HepG2 (cell line): ENCODE results near the gene CARD19. TPM values are rescaled to one million over a fixed set of nuclear protein-coding genes. Genes with fewer than 3 reads are reported as not detected.
A peak's percentile ranks its signal among the peaks of the same experiment; 100 is the strongest.

Source experiments
- EP300 ChIP-seq, 3 experiments: sonication (generic) in 1 of 3; formaldehyde crosslinking in 1 of 3; IDR thresholded peaks; 2 replicates each; pipeline versions ENCODE4 v1.5.1 to v1.6.1; 2011 to 2020; ENCODE audit warnings: low read depth in 2 of 3, low read length in 2 of 3, borderline replicate concordance in 1 of 3, improper control_type of control experiment in 1 of 3, mild to moderate bottlenecking in 1 of 3, missing genetic modification reagents in 1 of 3, moderate library complexity in 1 of 3
- ERF ChIP-seq: IDR thresholded peaks from 2 replicates; pipeline ENCODE4 v1.6.1; 2018; ENCODE audit warnings: missing biosample characterization, missing genetic modification reagents
- FOXA1 ChIP-seq, 2 experiments: fragments of 450-650 bp in 1 of 2; sonication (generic) in 1 of 2; formaldehyde crosslinking in 1 of 2; IDR thresholded peaks; 2 replicates each; pipeline versions ENCODE4 v1.4.0 to v1.6.1; 2016 to 2020; ENCODE audit warnings: missing genetic modification reagents in 1 of 2
- FOXA3 ChIP-seq: IDR thresholded peaks from 2 replicates; pipeline ENCODE4 v1.6.1; 2016; ENCODE audit warnings: missing genetic modification reagents, missing compliant biosample characterization
- FOXP1 ChIP-seq, 2 experiments: fragments of 450-650 bp in 1 of 2; IDR thresholded peaks; 2 replicates each; pipeline ENCODE4 v1.6.1; 2017 to 2018; ENCODE audit warnings: antibody characterized with exemption in 1 of 2
- LCORL ChIP-seq, 2 experiments: fragments of 450-650 bp in 1 of 2; sonication (generic) in 1 of 2; formaldehyde crosslinking in 1 of 2; IDR thresholded peaks; 2 replicates each; pipeline versions ENCODE4 v1.5.0 to v1.6.1; 2017 to 2020; ENCODE audit warnings: antibody characterized with exemption in 1 of 2, missing genetic modification reagents in 1 of 2
- MAZ ChIP-seq, 2 experiments: sonication (generic) in 1 of 2; formaldehyde crosslinking in 1 of 2; IDR thresholded peaks; 2 replicates each; pipeline versions ENCODE4 v1.5.0 to v1.6.1; 2012 to 2020; ENCODE audit warnings: low read depth in 2 of 2, mild to moderate bottlenecking in 2 of 2, borderline replicate concordance in 1 of 2, improper control_type of control experiment in 1 of 2, low read length in 1 of 2, missing genetic modification reagents in 1 of 2, moderate library complexity in 1 of 2
- PHF21A ChIP-seq: sonication (generic); formaldehyde crosslinking; IDR thresholded peaks from 2 replicates; pipeline ENCODE4 v1.5.0; 2020; ENCODE audit warnings: mild to moderate bottlenecking, missing genetic modification reagents
- PRPF4 ChIP-seq: fragments of 200-400 bp; formaldehyde crosslinking; IDR thresholded peaks from 2 replicates; pipeline ENCODE4 v1.6.1; 2016; ENCODE audit warnings: low read length, low read depth; ENCODE audit not compliant: poor library complexity, severe bottlenecking
- RCOR2 ChIP-seq: IDR thresholded peaks from 2 replicates; pipeline ENCODE4 v1.6.1; 2016; ENCODE audit warnings: missing biosample characterization, missing genetic modification reagents
- SATB2 ChIP-seq: sonication (generic); formaldehyde crosslinking; IDR thresholded peaks from 2 replicates; pipeline ENCODE4 v1.5.0; 2020; ENCODE audit warnings: missing genetic modification reagents
- SMAD9 ChIP-seq: sonication (generic); formaldehyde crosslinking; IDR thresholded peaks from 2 replicates; pipeline ENCODE4 v1.5.1; 2020; ENCODE audit warnings: mild to moderate bottlenecking, missing genetic modification reagents
- ZBTB20 ChIP-seq: sonication (generic); formaldehyde crosslinking; IDR thresholded peaks from 2 replicates; pipeline ENCODE4 v1.8.1; 2023; ENCODE audit warnings: missing genetic modification reagents, low read depth, mild to moderate bottlenecking, borderline replicate concordance
- ZNF264 ChIP-seq: sonication (generic); formaldehyde crosslinking; IDR thresholded peaks from 2 replicates; pipeline ENCODE4 v1.4.0; 2020; ENCODE audit warnings: missing genetic modification reagents
- ZNF331 ChIP-seq: sonication (generic); formaldehyde crosslinking; IDR thresholded peaks from 2 replicates; pipeline ENCODE4 v1.4.0; 2020; ENCODE audit warnings: missing genetic modification reagents
- ZNF430 ChIP-seq: sonication (generic); formaldehyde crosslinking; IDR thresholded peaks from 2 replicates; pipeline ENCODE4 v1.9.0; 2021; ENCODE audit warnings: mild to moderate bottlenecking, missing genetic modification reagents
- ZNF7 ChIP-seq: IDR thresholded peaks from 2 replicates; pipeline ENCODE4 v1.6.1; 2016; ENCODE audit warnings: missing biosample characterization, missing genetic modification reagents
- polyA plus RNA-seq, 8 experiments: library from polyadenylated mRNA; depleted of rRNA in 3 of 8; stranded (reverse) in 7 of 8; unstranded in 1 of 8; fragments of >200 nt; fragmentation: Illumina TruSeq in 4 of 8; extraction: Trizol in 4 of 8; gene quantifications; 2 replicates each; pipeline versions ENCODE4 v1.2.1 to v1.2.3, GENCODE V29; 2011 to 2016; ENCODE audit warnings: low read depth in 4 of 8, missing spikeins in 1 of 8, mixed read lengths in 1 of 8; ENCODE audit not compliant: insufficient read depth in 1 of 8
- total RNA-seq, 5 experiments: library from RNA; depleted of rRNA; stranded (reverse); fragments of >200 nt; fragmentation: Illumina TruSeq; extraction: Trizol; gene quantifications; 2 replicates each; pipeline ENCODE4 v1.2.3, GENCODE V29; 2016; ENCODE audit warnings: low read depth in 1 of 5
- TF ChIP-seq, protein P1 (sequence below): sonication (generic); formaldehyde crosslinking; IDR thresholded peaks from 2 replicates; pipeline ENCODE4 v1.8.0; 2022; ENCODE audit warnings: missing genetic modification reagents, mild to moderate bottlenecking, moderate library complexity, borderline replicate concordance
- TF ChIP-seq, protein P2 (sequence below): IDR thresholded peaks from 2 replicates; pipeline ENCODE4 v1.6.1; 2016; ENCODE audit warnings: low read depth, control low read depth
- TF ChIP-seq, protein P3 (sequence below): sonication (generic); formaldehyde crosslinking; IDR thresholded peaks from 2 replicates; pipeline ENCODE4 v1.8.1; 2023; ENCODE audit warnings: mild to moderate bottlenecking, missing genetic modification reagents
- TF ChIP-seq, protein P4 (sequence below): sonication (generic); formaldehyde crosslinking; IDR thresholded peaks from 2 replicates; pipeline ENCODE4 v1.4.0; 2020; ENCODE audit warnings: missing genetic modification reagents

CARD19 gene
- total and polyA plus RNA-seq, 2 of the 13 experiments (the other 11 are each of a cell fraction or from before 2014, with no cell fraction given) = 18.4 to 47.2 TPM

DNA sequence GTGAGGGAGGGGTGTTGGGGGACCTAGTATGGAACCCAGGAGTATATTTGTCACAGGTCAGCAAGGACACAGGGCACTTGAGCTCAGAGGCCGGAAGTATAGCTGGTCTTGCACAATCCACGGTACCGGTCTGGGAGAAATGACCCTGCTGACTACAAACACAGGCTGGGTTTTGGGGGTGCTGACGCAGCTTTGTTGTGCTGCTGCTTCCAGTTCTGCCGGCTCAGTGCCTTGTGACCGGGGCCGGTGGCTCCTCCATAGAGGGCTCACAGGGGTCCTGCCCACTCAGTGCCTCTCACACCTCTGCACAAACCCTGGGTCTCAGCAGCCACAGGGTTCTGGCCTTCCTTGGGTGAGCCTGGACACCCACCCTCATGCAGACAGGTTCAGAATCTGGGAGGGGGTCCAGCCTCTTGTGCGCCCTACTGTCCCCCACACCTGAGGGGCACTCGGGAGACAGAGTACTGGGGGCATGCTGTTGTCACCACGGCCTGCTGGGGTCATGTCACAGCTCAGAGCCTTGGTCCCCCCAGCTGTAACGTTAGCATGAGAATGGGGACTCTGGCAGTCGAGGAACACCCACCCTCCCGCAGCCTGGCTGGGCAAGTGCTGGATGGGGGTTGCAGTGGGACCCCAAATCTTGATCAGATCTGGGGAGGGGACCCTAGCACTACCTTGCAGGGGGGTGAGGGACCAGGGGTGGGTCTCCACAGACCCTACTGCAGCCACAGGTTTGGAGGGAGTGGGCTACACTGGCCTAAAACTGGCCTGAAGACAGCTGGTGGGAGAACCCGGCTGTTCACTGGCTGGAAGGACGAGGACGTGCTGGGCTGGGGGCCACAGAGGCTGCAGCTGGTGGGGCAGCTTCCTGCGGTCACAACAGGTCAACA is 20.3 kb downstream of the CARD19 start (continued):
- peak; percentile 67; the same call in 1 of the 2 replicates for TF ChIP-seq ZNF331 (CRISPR knock-in tag)
- no peak for TF ChIP-seq FOXA1 (IDR thresholded peaks at IDR 0.05)
- no peak for TF ChIP-seq FOXA1 (CRISPR knock-in tag; IDR thresholded peaks at IDR 0.05)
- peak; percentile 44; the same call in 1 of the 2 replicates for TF ChIP-seq ZNF430 (CRISPR knock-in tag)
- TF ChIP-seq MAZ (IDR thresholded peaks at IDR 0.05; ENCODE audit: borderline replicate concordance, low read depth, low read length) = peak; percentile 26; the same call in 1 of the 2 replicates
- peak; percentile 42; the same call in 1 of the 2 replicates for TF ChIP-seq MAZ (CRISPR knock-in tag; IDR thresholded peaks at IDR 0.05; ENCODE audit: low read depth)
- no peak for TF ChIP-seq ZNF7
- TF ChIP-seq PRPF4 = no peak
- peak; percentile 68; the same call in 1 of the 2 replicates for TF ChIP-seq PHF21A
- TF ChIP-seq, protein P1, sequence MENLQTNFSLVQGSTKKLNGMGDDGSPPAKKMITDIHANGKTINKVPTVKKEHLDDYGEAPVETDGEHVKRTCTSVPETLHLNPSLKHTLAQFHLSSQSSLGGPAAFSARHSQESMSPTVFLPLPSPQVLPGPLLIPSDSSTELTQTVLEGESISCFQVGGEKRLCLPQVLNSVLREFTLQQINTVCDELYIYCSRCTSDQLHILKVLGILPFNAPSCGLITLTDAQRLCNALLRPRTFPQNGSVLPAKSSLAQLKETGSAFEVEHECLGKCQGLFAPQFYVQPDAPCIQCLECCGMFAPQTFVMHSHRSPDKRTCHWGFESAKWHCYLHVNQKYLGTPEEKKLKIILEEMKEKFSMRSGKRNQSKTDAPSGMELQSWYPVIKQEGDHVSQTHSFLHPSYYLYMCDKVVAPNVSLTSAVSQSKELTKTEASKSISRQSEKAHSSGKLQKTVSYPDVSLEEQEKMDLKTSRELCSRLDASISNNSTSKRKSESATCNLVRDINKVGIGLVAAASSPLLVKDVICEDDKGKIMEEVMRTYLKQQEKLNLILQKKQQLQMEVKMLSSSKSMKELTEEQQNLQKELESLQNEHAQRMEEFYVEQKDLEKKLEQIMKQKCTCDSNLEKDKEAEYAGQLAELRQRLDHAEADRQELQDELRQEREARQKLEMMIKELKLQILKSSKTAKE (CRISPR knock-in tag) = peak; percentile 60; the same call in 1 of the 2 replicates
- no peak for TF ChIP-seq SATB2
- TF ChIP-seq LCORL (IDR thresholded peaks at IDR 0.05) = no peak
- peak; percentile 93 for TF ChIP-seq LCORL (CRISPR knock-in tag; IDR thresholded peaks at IDR 0.05)
- no peak for TF ChIP-seq FOXP1 (IDR thresholded peaks at IDR 0.05)
- TF ChIP-seq FOXP1 (CRISPR knock-in tag; IDR thresholded peaks at IDR 0.05) = peak; percentile 55
- no peak for TF ChIP-seq SMAD9 (CRISPR knock-in tag)
- peak; percentile 66 for TF ChIP-seq FOXA3 (CRISPR knock-in tag)
- TF ChIP-seq, protein P2, sequence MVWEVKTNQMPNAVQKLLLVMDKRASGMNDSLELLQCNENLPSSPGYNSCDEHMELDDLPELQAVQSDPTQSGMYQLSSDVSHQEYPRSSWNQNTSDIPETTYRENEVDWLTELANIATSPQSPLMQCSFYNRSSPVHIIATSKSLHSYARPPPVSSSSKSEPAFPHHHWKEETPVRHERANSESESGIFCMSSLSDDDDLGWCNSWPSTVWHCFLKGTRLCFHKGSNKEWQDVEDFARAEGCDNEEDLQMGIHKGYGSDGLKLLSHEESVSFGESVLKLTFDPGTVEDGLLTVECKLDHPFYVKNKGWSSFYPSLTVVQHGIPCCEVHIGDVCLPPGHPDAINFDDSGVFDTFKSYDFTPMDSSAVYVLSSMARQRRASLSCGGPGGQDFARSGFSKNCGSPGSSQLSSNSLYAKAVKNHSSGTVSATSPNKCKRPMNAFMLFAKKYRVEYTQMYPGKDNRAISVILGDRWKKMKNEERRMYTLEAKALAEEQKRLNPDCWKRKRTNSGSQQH = no peak
- TF ChIP-seq ZNF264 (CRISPR knock-in tag) = no peak
- TF ChIP-seq RCOR2 (CRISPR knock-in tag) = 0 out of 2 replicates have a peak, but pooled peaks have one; percentile 25
- TF ChIP-seq, protein P3, sequence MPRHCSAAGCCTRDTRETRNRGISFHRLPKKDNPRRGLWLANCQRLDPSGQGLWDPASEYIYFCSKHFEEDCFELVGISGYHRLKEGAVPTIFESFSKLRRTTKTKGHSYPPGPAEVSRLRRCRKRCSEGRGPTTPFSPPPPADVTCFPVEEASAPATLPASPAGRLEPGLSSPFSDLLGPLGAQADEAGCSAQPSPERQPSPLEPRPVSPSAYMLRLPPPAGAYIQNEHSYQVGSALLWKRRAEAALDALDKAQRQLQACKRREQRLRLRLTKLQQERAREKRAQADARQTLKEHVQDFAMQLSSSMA = no peak
- TF ChIP-seq, protein P4, sequence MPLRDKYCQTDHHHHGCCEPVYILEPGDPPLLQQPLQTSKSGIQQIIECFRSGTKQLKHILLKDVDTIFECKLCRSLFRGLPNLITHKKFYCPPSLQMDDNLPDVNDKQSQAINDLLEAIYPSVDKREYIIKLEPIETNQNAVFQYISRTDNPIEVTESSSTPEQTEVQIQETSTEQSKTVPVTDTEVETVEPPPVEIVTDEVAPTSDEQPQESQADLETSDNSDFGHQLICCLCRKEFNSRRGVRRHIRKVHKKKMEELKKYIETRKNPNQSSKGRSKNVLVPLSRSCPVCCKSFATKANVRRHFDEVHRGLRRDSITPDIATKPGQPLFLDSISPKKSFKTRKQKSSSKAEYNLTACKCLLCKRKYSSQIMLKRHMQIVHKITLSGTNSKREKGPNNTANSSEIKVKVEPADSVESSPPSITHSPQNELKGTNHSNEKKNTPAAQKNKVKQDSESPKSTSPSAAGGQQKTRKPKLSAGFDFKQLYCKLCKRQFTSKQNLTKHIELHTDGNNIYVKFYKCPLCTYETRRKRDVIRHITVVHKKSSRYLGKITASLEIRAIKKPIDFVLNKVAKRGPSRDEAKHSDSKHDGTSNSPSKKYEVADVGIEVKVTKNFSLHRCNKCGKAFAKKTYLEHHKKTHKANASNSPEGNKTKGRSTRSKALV (CRISPR knock-in tag) = no peak
- peak in 1 of 2 experiments; percentile 63; a peak in 1 of 4 replicates for TF ChIP-seq EP300 (IDR thresholded peaks at IDR 0.05; ENCODE audit: low read depth in 2 of 2, low read length in 2 of 2)
- TF ChIP-seq EP300 (CRISPR knock-in tag; IDR thresholded peaks at IDR 0.05; ENCODE audit: borderline replicate concordance) = no peak
- 0 out of 2 replicates have a peak, but pooled peaks have one; percentile 25 for TF ChIP-seq ZBTB20 (CRISPR knock-in tag)
- TF ChIP-seq ERF (CRISPR knock-in tag) = peak; percentile 68; the same call in 1 of the 2 replicates
